Calu3 (cell line): Measurements from ENCODE around the gene ACKR1. TPM values are rescaled to one million over a fixed set of nuclear protein-coding genes. Genes with fewer than 3 reads are reported as not detected.

Experiments used
- BruUV-seq: library from RNA; stranded (reverse); fragments of 400-500 nt; replicated peaks from 2 replicates; lab custom pipeline; 2021; lab: Mats Ljungman, UMichigan
- CTCF ChIA-PET: fragments of 300-600 bp; sonication (Branson Sonifier 250); formaldehyde crosslinking; loops from one replicate; lab custom pipeline; 2022; ENCODE audit warnings: antibody characterized with exemption; lab: Charles Lee
- DNase-seq: peaks from one replicate; pipeline ENCODE4 v3.0.0; 2022
- H3K27ac Mint-ChIP-seq: one replicate; pipeline ENCODE4 v1.8.0; 2022; ENCODE audit warnings: mixed read lengths; ENCODE audit not compliant: unreplicated experiment
- H3K27me3 Mint-ChIP-seq: one replicate; pipeline ENCODE4 v1.8.0; 2022; ENCODE audit warnings: mixed read lengths; ENCODE audit not compliant: unreplicated experiment
- H3K36me3 Mint-ChIP-seq: one replicate; pipeline ENCODE4 v1.8.0; 2022; ENCODE audit warnings: mild to moderate bottlenecking, moderate library complexity, mixed read lengths; ENCODE audit not compliant: insufficient read depth, unreplicated experiment
- H3K4me1 Mint-ChIP-seq: one replicate; pipeline ENCODE4 v1.8.0; 2022; ENCODE audit warnings: mild to moderate bottlenecking, low read depth, mixed read lengths; ENCODE audit not compliant: unreplicated experiment
- H3K4me3 Mint-ChIP-seq: one replicate; pipeline ENCODE4 v1.8.0; 2022; ENCODE audit warnings: mild to moderate bottlenecking, low read depth, moderate library complexity, mixed read lengths; ENCODE audit not compliant: unreplicated experiment
- H3K9me3 Mint-ChIP-seq: one replicate; pipeline ENCODE4 v1.8.0; 2022; ENCODE audit warnings: low read depth, mixed read lengths; ENCODE audit not compliant: unreplicated experiment
- intact Hi-C: fragments of 100-400 bp; cut with micrococcal nuclease; formaldehyde crosslinking; loops from one replicate; pipeline ENCODE4 v1.10.0; 2022; ENCODE audit not compliant: unreplicated experiment
- total RNA-seq: library from RNA; stranded (reverse); gene quantifications from 2 replicates; pipeline ENCODE4 v1.2.3, GENCODE V29; 2022
- TF ChIP-seq, protein P1 (sequence below): fragments of 200-600 bp; IDR thresholded peaks from one replicate; pipeline ENCODE4 v1.8.0; 2022; ENCODE audit warnings: antibody characterized with exemption; ENCODE audit not compliant: unreplicated experiment

ACKR1 gene
- total RNA-seq, 1 experiment from 2014 or later, result not detected

DNA sequence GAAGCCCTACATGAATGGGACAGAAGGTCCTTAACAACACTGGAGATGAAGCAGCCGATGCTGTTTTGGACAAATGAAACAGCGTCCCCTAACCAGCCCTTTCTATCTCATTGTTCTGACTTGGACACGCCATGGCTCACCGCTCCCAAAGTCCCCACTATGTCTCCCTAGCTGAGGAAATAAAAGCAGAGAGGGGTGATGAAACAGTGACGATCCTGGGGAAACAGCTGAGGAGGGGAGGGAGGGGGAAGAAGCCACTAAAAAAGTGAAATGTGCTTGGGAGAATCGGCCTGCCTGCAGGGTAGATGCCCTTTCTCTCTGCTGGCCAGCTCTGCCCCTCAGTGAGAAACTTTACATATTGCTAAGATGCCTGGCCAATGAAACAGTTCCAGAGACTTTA is 1.1 kb upstream of the ACKR1 start:
- TF ChIP-seq, protein P1, sequence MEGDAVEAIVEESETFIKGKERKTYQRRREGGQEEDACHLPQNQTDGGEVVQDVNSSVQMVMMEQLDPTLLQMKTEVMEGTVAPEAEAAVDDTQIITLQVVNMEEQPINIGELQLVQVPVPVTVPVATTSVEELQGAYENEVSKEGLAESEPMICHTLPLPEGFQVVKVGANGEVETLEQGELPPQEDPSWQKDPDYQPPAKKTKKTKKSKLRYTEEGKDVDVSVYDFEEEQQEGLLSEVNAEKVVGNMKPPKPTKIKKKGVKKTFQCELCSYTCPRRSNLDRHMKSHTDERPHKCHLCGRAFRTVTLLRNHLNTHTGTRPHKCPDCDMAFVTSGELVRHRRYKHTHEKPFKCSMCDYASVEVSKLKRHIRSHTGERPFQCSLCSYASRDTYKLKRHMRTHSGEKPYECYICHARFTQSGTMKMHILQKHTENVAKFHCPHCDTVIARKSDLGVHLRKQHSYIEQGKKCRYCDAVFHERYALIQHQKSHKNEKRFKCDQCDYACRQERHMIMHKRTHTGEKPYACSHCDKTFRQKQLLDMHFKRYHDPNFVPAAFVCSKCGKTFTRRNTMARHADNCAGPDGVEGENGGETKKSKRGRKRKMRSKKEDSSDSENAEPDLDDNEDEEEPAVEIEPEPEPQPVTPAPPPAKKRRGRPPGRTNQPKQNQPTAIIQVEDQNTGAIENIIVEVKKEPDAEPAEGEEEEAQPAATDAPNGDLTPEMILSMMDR, result no peak
- Mint-ChIP-seq H3K27me3 (peaks cover 100% of the 10 kb centered on the region), H3K4me3 (no peak overlapping the region), H3K9me3 (no peaks in the 10 kb centered on the region), H3K4me1 (no peaks in the 10 kb centered on the region), H3K27ac (no peak overlapping the region), H3K36me3 (no peaks in the 10 kb centered on the region)
- intact Hi-C loops, result no loop called here
- CTCF ChIA-PET, result no interaction called here
- no peak for DNase-seq
- BruUV-seq, result no TSS peak

DNA sequence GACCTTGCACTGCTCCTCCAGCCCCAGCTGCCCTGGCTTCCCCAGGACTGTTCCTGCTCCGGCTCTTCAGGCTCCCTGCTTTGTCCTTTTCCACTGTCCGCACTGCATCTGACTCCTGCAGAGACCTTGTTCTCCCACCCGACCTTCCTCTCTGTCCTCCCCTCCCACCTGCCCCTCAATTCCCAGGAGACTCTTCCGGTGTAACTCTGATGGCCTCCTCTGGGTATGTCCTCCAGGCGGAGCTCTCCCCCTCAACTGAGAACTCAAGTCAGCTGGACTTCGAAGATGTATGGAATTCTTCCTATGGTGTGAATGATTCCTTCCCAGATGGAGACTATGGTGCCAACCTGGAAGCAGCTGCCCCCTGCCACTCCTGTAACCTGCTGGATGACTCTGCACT is 550 bp downstream of the ACKR1 start:
- BruUV-seq, result no TSS peak
- H3K4me1 Mint-ChIP-seq, result no peaks in the 10 kb centered on the region
- H3K9me3 Mint-ChIP-seq, result no peaks in the 10 kb centered on the region
- no peak for DNase-seq
- CTCF ChIA-PET, result no interaction called here
- H3K27ac Mint-ChIP-seq, result no peak overlapping the region
- no peaks in the 10 kb centered on the region for H3K36me3 Mint-ChIP-seq
- TF ChIP-seq, protein P1, result no peak
- H3K27me3 Mint-ChIP-seq, result peaks cover 100% of the 10 kb centered on the region
- H3K4me3 Mint-ChIP-seq, result no peak overlapping the region
- intact Hi-C loops, result no loop called here

DNA sequence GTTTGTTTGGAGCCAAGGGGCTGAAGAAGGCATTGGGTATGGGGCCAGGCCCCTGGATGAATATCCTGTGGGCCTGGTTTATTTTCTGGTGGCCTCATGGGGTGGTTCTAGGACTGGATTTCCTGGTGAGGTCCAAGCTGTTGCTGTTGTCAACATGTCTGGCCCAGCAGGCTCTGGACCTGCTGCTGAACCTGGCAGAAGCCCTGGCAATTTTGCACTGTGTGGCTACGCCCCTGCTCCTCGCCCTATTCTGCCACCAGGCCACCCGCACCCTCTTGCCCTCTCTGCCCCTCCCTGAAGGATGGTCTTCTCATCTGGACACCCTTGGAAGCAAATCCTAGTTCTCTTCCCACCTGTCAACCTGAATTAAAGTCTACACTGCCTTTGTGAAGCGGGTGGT is 1.4 kb downstream of the ACKR1 start:
- Mint-ChIP-seq H3K9me3 (no peaks in the 10 kb centered on the region), H3K36me3 (no peaks in the 10 kb centered on the region), H3K4me3 (no peak overlapping the region), H3K27ac (no peak overlapping the region), H3K4me1 (no peaks in the 10 kb centered on the region), H3K27me3 (peaks cover 100% of the 10 kb centered on the region)
- no TSS peak for BruUV-seq
- TF ChIP-seq, protein P1, result no peak
- no peak for DNase-seq
- CTCF ChIA-PET, result no interaction called here
- intact Hi-C loops, result no loop called here

DNA sequence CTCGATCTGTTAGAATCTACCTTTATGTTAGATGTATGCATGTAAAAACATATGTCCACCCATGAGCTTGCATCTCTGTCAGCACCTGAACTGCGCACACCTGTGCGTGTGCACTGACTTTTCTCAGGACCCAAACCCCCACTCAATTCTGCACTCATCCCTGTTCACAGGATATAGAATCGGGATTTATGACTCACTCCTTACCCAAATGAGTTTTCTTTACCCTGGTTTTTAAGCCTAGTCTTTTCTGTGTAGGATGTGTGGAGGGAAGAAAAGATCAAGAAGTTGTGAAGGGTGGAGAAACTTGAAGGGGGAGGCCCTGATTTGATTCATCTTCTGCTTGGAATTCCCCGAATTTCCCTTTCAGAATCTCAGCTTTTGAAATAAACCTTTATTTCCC is 2.4 kb downstream of the ACKR1 start:
- Mint-ChIP-seq H3K9me3 (no peaks in the 10 kb centered on the region), H3K27ac (no peak overlapping the region), H3K4me1 (peaks cover 7% of the 10 kb centered on the region), H3K36me3 (no peaks in the 10 kb centered on the region), H3K27me3 (peaks cover 99% of the 10 kb centered on the region), H3K4me3 (no peak overlapping the region)
- CTCF ChIA-PET, result no interaction called here
- intact Hi-C loops, result no loop called here
- no peak for DNase-seq
- TF ChIP-seq, protein P1, result no peak
- no TSS peak for BruUV-seq
